IMR-90 (cell line): ENCODE data around the gene AIP. TPM values are rescaled to one million over a fixed set of nuclear protein-coding genes. Genes with fewer than 3 reads are reported as not detected.

Experiments used
- ATAC-seq: fragments of 200-7000 bp; cut with Tn5 transposase; 2 replicates; pipeline ENCODE4 v1.9.1; 2020; ENCODE audit warnings: low read depth, mild to moderate bottlenecking, moderate library complexity
- BruUV-seq: library from RNA; stranded (reverse); fragments of 400-500 nt; replicated peaks from 2 replicates; lab custom pipeline; 2021; lab: Mats Ljungman, UMichigan
- CTCF ChIA-PET: fragments of 300-600 bp; formaldehyde crosslinking; extraction: SDS; loops from one replicate; lab custom pipeline; 2021; ENCODE audit warnings: antibody characterized with exemption; lab: Yijun Ruan, JAX
- POLR2A ChIA-PET: fragments of 300-600 bp; sonication (Branson Sonifier 250); formaldehyde crosslinking; loops from one replicate; lab custom pipeline; 2022; ENCODE audit warnings: antibody characterized with exemption; ENCODE audit not compliant: unreplicated experiment; lab: Charles Lee
- DNase-seq: peaks from one replicate; pipeline ENCODE4 v3.0.0; 2013
- H2AFZ ChIP-seq: replicated peaks from 2 replicates; pipeline ENCODE3; 2013; ENCODE audit warnings: low read length, mild to moderate bottlenecking; ENCODE audit not compliant: poor library complexity
- H2AK5ac ChIP-seq: 2 replicates; pipeline ENCODE4 v1.6.1; 2013; ENCODE audit warnings: low read depth, low read length, inconsistent platforms
- H2AK9ac ChIP-seq: replicated peaks from 2 replicates; pipeline ENCODE3; 2013; ENCODE audit warnings: mild to moderate bottlenecking, low read depth, low read length, moderate library complexity; ENCODE audit not compliant: poor library complexity
- H2BK120ac ChIP-seq: 2 replicates; pipeline ENCODE4 v1.6.1; 2013; ENCODE audit warnings: low read depth, low read length, inconsistent platforms
- H2BK15ac ChIP-seq: 3 replicates; pipeline ENCODE4 v1.6.1; 2013; ENCODE audit warnings: low read depth, low read length, inconsistent platforms
- H2BK20ac ChIP-seq: 2 replicates; pipeline ENCODE4 v1.6.1; 2013; ENCODE audit warnings: low read depth, mild to moderate bottlenecking, inconsistent platforms, low read length, moderate library complexity
- H2BK5ac ChIP-seq: 2 replicates; pipeline ENCODE4 v1.6.1; 2013; ENCODE audit warnings: mild to moderate bottlenecking, low read depth, low read length, inconsistent platforms; ENCODE audit not compliant: poor library complexity, severe bottlenecking
- H3K14ac ChIP-seq: replicated peaks from 2 replicates; pipeline ENCODE4 v1.6.1; 2013; ENCODE audit warnings: low read depth, low read length, inconsistent platforms
- H3K18ac ChIP-seq: 2 replicates; pipeline ENCODE4 v1.6.1; 2013; ENCODE audit warnings: low read depth, low read length, control low read depth
- H3K23ac ChIP-seq: 2 replicates; pipeline ENCODE4 v1.6.1; 2013; ENCODE audit warnings: low read depth, low read length, inconsistent platforms
- H3K27ac ChIP-seq: 2 replicates; pipeline ENCODE4 v1.5.1; 2013; ENCODE audit warnings: mild to moderate bottlenecking, control low read depth, low read length; ENCODE audit not compliant: insufficient read depth
- H3K27me3 ChIP-seq: 2 replicates; pipeline ENCODE4 v1.6.1; 2013; ENCODE audit warnings: low read length; ENCODE audit not compliant: control insufficient read depth, insufficient read depth
- H3K36me3 ChIP-seq: 2 replicates; pipeline ENCODE4 v1.6.1; 2013; ENCODE audit warnings: low read length, mixed read lengths; ENCODE audit not compliant: control insufficient read depth, insufficient read depth
- H3K4ac ChIP-seq: 2 replicates; pipeline ENCODE4 v1.6.1; 2013; ENCODE audit warnings: low read depth, low read length, inconsistent platforms
- H3K4me1 ChIP-seq: 2 replicates; pipeline ENCODE4 v1.6.1; 2013; ENCODE audit warnings: low read length, mixed read lengths; ENCODE audit not compliant: control insufficient read depth, insufficient read depth
- H3K4me2 ChIP-seq: 2 replicates; pipeline ENCODE4 v1.6.1; 2013; ENCODE audit warnings: low read depth, mild to moderate bottlenecking, control low read depth, low read length, moderate library complexity
- H3K4me3 ChIP-seq: 2 replicates; pipeline ENCODE4 v1.5.1; 2013; ENCODE audit warnings: low read depth, mild to moderate bottlenecking, control low read depth, low read length, moderate library complexity; ENCODE audit not compliant: insufficient read depth
- H3K56ac ChIP-seq: 2 replicates; pipeline ENCODE4 v1.6.1; 2013; ENCODE audit warnings: low read length, inconsistent platforms; ENCODE audit not compliant: insufficient read depth; ENCODE audit errors: extremely low read depth
- H3K79me1 ChIP-seq, 2 experiments: 2 replicates each; pipeline ENCODE4 v1.6.1; 2013; ENCODE audit warnings: low read length in 2 of 2, inconsistent platforms in 1 of 2, low read depth in 1 of 2
- H3K9ac ChIP-seq: 2 replicates; pipeline ENCODE4 v1.6.1; 2013; ENCODE audit warnings: low read depth, low read length, control low read depth
- H3K9me1 ChIP-seq: 2 replicates; pipeline ENCODE4 v1.6.1; 2013; ENCODE audit warnings: low read length, inconsistent platforms; ENCODE audit not compliant: insufficient read depth
- H3K9me3 ChIP-seq: 2 replicates; pipeline ENCODE4 v1.6.1; 2013; ENCODE audit warnings: low read length; ENCODE audit not compliant: control insufficient read depth, insufficient read depth
- H4K20me1 ChIP-seq: 2 replicates; pipeline ENCODE4 v1.6.1; 2013; ENCODE audit warnings: low read length, inconsistent platforms; ENCODE audit not compliant: insufficient read depth
- H4K5ac ChIP-seq: 2 replicates; pipeline ENCODE4 v1.6.1; 2013; ENCODE audit warnings: mild to moderate bottlenecking, low read depth, low read length, control low read depth
- H4K8ac ChIP-seq, 2 experiments: 2 replicates each; pipeline ENCODE4 v1.6.1; 2013; ENCODE audit warnings: low read depth in 2 of 2, low read length in 2 of 2, control low read depth in 1 of 2, inconsistent platforms in 1 of 2
- H4K91ac ChIP-seq: 2 replicates; pipeline ENCODE4 v1.6.1; 2013; ENCODE audit warnings: low read depth, low read length, inconsistent platforms; ENCODE audit not compliant: insufficient read depth
- BHLHE40 ChIP-seq: fragments of 150-350 bp; IDR thresholded peaks from 2 replicates; pipeline ENCODE4 v1.6.1; 2016; ENCODE audit warnings: mild to moderate bottlenecking, low read depth, low read length
- CEBPB ChIP-seq: IDR thresholded peaks from 2 replicates; pipeline ENCODE4 v1.6.1; 2012; ENCODE audit warnings: low read depth, low read length, improper control_type of control experiment
- CHD1 ChIP-seq: IDR thresholded peaks from 2 replicates; pipeline ENCODE4 v1.6.1; 2012; ENCODE audit warnings: low read depth, low read length, improper control_type of control experiment
- CTCF ChIP-seq: conservative IDR thresholded peaks from 2 replicates; pipeline ENCODE4 v1.5.1; 2012; ENCODE audit warnings: mild to moderate bottlenecking, low read depth, low read length, improper control_type of control experiment
- ELK1 ChIP-seq: fragments of 150-350 bp; IDR thresholded peaks from 2 replicates; pipeline ENCODE4 v1.6.1; 2016; ENCODE audit warnings: low read depth, mild to moderate bottlenecking, low read length, moderate library complexity, borderline replicate concordance
- FOS ChIP-seq: fragments of 150-350 bp; IDR thresholded peaks from 2 replicates; pipeline ENCODE4 v1.6.1; 2016; ENCODE audit warnings: low read depth, low read length
- MAFK ChIP-seq: IDR thresholded peaks from 2 replicates; pipeline ENCODE4 v1.6.1; 2012; ENCODE audit warnings: low read depth, low read length, improper control_type of control experiment
- MAZ ChIP-seq: IDR thresholded peaks from 2 replicates; pipeline ENCODE4 v1.6.1; 2012; ENCODE audit warnings: low read depth, mild to moderate bottlenecking, low read length, improper control_type of control experiment, moderate library complexity, borderline replicate concordance
- MXI1 ChIP-seq: IDR thresholded peaks from 2 replicates; pipeline ENCODE4 v1.6.1; 2012; ENCODE audit warnings: low read depth, mild to moderate bottlenecking, low read length, moderate library complexity, borderline replicate concordance
- POLR2A ChIP-seq: IDR thresholded peaks from 2 replicates; pipeline ENCODE4 v1.6.1; 2012; ENCODE audit warnings: mild to moderate bottlenecking, low read depth, low read length
- RAD21 ChIP-seq: IDR thresholded peaks from 2 replicates; pipeline ENCODE4 v1.6.1; 2012; ENCODE audit warnings: low read length, improper control_type of control experiment
- RCOR1 ChIP-seq: IDR thresholded peaks from 2 replicates; pipeline ENCODE4 v1.6.1; 2012; ENCODE audit warnings: mild to moderate bottlenecking, low read length, improper control_type of control experiment; ENCODE audit not compliant: insufficient replicate concordance
- RFX5 ChIP-seq: IDR thresholded peaks from 2 replicates; pipeline ENCODE4 v1.8.0; 2012; ENCODE audit warnings: low read depth, mild to moderate bottlenecking, low read length, moderate library complexity
- SMC3 ChIP-seq: fragments of 150-350 bp; IDR thresholded peaks from 2 replicates; pipeline ENCODE4 v1.6.1; 2016; ENCODE audit warnings: low read depth, mild to moderate bottlenecking, antibody characterized with exemption, low read length, moderate library complexity
- WGBS, 2 experiments: methylation state at CpG; one replicate each; pipeline versions ENCODE4 v1.1.5 to v1.1.7; 2013; ENCODE audit warnings: missing lambda C conversion rate in 2 of 2; ENCODE audit not compliant: insufficient read length in 1 of 2; ENCODE audit errors: extremely low coverage in 2 of 2; 5-methylcytosine and 5-hydroxymethylcytosine counted together
- dilution Hi-C: fragments of 300-500 bp; cut with HindIII; formaldehyde crosslinking; loops from one replicate; pipeline ENCODE4 v1.14.3; 2018; ENCODE audit warnings: low sequenced_read_pairs; ENCODE audit not compliant: unreplicated experiment
- in situ Hi-C: fragments of 300-500 bp; cut with MboI; formaldehyde crosslinking; loops from 3 replicates; pipeline ENCODE4 v1.14.3; 2019; ENCODE audit warnings: low sequenced_read_pairs, inconsistent platforms, mixed read lengths
- intact Hi-C: fragments of 100-400 bp; cut with micrococcal nuclease; formaldehyde crosslinking; loops from 2 replicates; pipeline ENCODE4 v1.10.0; 2022
- polyA plus RNA-seq, 3 experiments: library from polyadenylated mRNA; depleted of rRNA; stranded (reverse); fragments of >200 nt; gene quantifications; 2 replicates each; pipeline ENCODE4 v1.2.3, GENCODE V29; 2012; ENCODE audit warnings: low replicate concordance in 1 of 3
- total RNA-seq: library from RNA; depleted of rRNA; stranded (reverse); fragments of >200 nt; gene quantifications from 2 replicates; pipeline ENCODE4 v1.2.3, GENCODE V29; 2012

AIP gene
- total and polyA plus RNA-seq, 2 of the 4 experiments (the other 2 are of a cell fraction) = 95.5 to 122 TPM

- H3K79me1 ChIP-seq = no peaks in the 10 kb centered on the region
- H3K4ac ChIP-seq = no peak overlapping the region
- H2BK120ac ChIP-seq = no peak overlapping the region
- dilution Hi-C loops = no loop called here
- no peaks in the 10 kb centered on the region for H3K4me1 ChIP-seq
- H3K14ac ChIP-seq = no peak overlapping the region
- no peak overlapping the region for H4K8ac ChIP-seq
- no peak overlapping the region for H4K5ac ChIP-seq
- ChIA-PET CTCF (no interaction called here), POLR2A (no interaction called here)
- no peak overlapping the region for H3K27ac ChIP-seq
- H3K56ac ChIP-seq = no peak overlapping the region
- no peak overlapping the region for H2BK15ac ChIP-seq
- DNase-seq (no peak), ATAC-seq (no peak)
- H3K9me1 ChIP-seq = no peaks in the 10 kb centered on the region
- H4K91ac ChIP-seq = no peak overlapping the region
- H2AFZ ChIP-seq = peak overlapping the region; percentile 14
- H3K18ac ChIP-seq = no peak overlapping the region
- H4K20me1 ChIP-seq = no peaks in the 10 kb centered on the region
- no peaks in the 10 kb centered on the region for H3K36me3 ChIP-seq
- no peak overlapping the region for H3K23ac ChIP-seq
- in situ Hi-C loops = no loop called here
- H3K4me2 ChIP-seq = no peak overlapping the region
- no peak overlapping the region for H3K4me3 ChIP-seq
- H3K9me3 ChIP-seq = peaks cover 10% of the 10 kb centered on the region
- H2BK5ac ChIP-seq = no peak overlapping the region
- H2BK20ac ChIP-seq = no peak overlapping the region
- no peak for TF ChIP-seq RFX5
- no peak for TF ChIP-seq MXI1
- TF ChIP-seq CTCF = no peak
- no peak for TF ChIP-seq POLR2A
- no peak for TF ChIP-seq CHD1
- TF ChIP-seq SMC3 = no peak
- no peak for TF ChIP-seq RAD21
- no peak for TF ChIP-seq FOS
- TF ChIP-seq RCOR1 = no peak
- TF ChIP-seq ELK1 = no peak
- TF ChIP-seq BHLHE40 = no peak
- TF ChIP-seq MAZ = no peak
- no peak for TF ChIP-seq CEBPB
- TF ChIP-seq MAFK = no peak
- BruUV-seq = no TSS peak
- intact Hi-C loops = no loop called here
- H2AK9ac ChIP-seq = no peak overlapping the region
- H3K9ac ChIP-seq = no peak overlapping the region
- 100% methylated on average over 3 of the region's 6 CpGs; no CpG with 5 or more reads in 1 of the 2 experiments for WGBS, 2 experiments
- no peak overlapping the region for H2AK5ac ChIP-seq
- H3K27me3 ChIP-seq = peaks cover 9% of the 10 kb centered on the region
Observed at GRCh38 chr11:67538306-67538705, 55.5 kb downstream of the AIP start.
